ENCODE results near the gene PARP16. TPM values are rescaled to one million over a fixed set of nuclear protein-coding genes. Genes with fewer than 3 reads are reported as not detected.
A peak's percentile ranks its signal among the peaks of the same experiment; 100 is the strongest.

The PARP16 gene
- total and polyA plus RNA-seq, 9 of the 15 experiments (the other 6 are each of a cell fraction or from before 2014, with no cell fraction given), result 3.0 to 9.9 (median 5.8) TPM

GRCh38 chr15:65233696-65234095 is 53.0 kb downstream of the PARP16 start:
- CTCF ChIA-PET (ENCODE audit: low intra/inter-chr PET ratio), result no interaction called here
- intact Hi-C loops (cut with micrococcal nuclease) (no loop called here), in situ Hi-C loops (cut with MboI) (no loop called here)
- TF ChIP-seq HMGXB4 (CRISPR knock-in tag; IDR thresholded peaks at IDR 0.05) (no peak), ARNT (IDR thresholded peaks at IDR 0.05) (no peak), CEBPG (CRISPR knock-in tag; IDR thresholded peaks at IDR 0.05) (no peak), CEBPG (tag; conservative IDR thresholded peaks at IDR 0.05 in 1 of 2, IDR thresholded peaks at IDR 0.05 in 1 of 2) (peak; percentile 55 to 82), TCF3 (CRISPR knock-in tag; IDR thresholded peaks at IDR 0.05) (no peak), ZNF24 (IDR thresholded peaks at IDR 0.05) (no peak), CEBPB (tag; IDR thresholded peaks at IDR 0.05) (peak; percentile 92), RBM15 (IDR thresholded peaks at IDR 0.05; ENCODE audit: insufficient read depth, low read length) (no peak), RB1 (IDR thresholded peaks at IDR 0.05; ENCODE audit: low read depth) (no peak), MAZ (CRISPR knock-in tag; conservative IDR thresholded peaks at IDR 0.05 in 1 of 2, IDR thresholded peaks at IDR 0.05 in 1 of 2) (no peak), ZNF324 (CRISPR knock-in tag; IDR thresholded peaks at IDR 0.05) (no peak)
- TF ChIP-seq, protein P1, sequence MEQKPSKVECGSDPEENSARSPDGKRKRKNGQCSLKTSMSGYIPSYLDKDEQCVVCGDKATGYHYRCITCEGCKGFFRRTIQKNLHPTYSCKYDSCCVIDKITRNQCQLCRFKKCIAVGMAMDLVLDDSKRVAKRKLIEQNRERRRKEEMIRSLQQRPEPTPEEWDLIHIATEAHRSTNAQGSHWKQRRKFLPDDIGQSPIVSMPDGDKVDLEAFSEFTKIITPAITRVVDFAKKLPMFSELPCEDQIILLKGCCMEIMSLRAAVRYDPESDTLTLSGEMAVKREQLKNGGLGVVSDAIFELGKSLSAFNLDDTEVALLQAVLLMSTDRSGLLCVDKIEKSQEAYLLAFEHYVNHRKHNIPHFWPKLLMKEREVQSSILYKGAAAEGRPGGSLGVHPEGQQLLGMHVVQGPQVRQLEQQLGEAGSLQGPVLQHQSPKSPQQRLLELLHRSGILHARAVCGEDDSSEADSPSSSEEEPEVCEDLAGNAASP (IDR thresholded peaks at IDR 0.05), result no peak
- Histone ChIP-seq H3K9me1 (ENCODE audit: control insufficient read depth, insufficient read depth, low read length) (no peaks in the 10 kb centered on the region), H3K79me2 (ENCODE audit: control insufficient read depth, insufficient read depth, low read length) (no peaks in the 10 kb centered on the region), H3K36me3 (ENCODE audit: control insufficient read depth, insufficient read depth, low read length) (no peaks in the 10 kb centered on the region), H3K9ac (ENCODE audit: insufficient read depth in 1 of 2, low read depth in 2 of 2, low read length in 2 of 2) (no peak overlapping the region), H3K9me3 (replicated peaks; ENCODE audit: control insufficient read depth, insufficient read depth, low read depth, low read length) (no peaks in the 10 kb centered on the region), H3K4me2 (ENCODE audit: insufficient read depth, low read length) (no peak overlapping the region), H4K20me1 (replicated peaks; ENCODE audit: control insufficient read depth, insufficient read depth, low read length) (no peaks in the 10 kb centered on the region), H3K27ac (ENCODE audit: extremely low read depth, low read depth, low read length) (no peak overlapping the region), H3K4me1 (replicated peaks in 1 of 2; ENCODE audit: control insufficient read depth in 2 of 2, insufficient read depth in 2 of 2, low read length in 2 of 2) (peaks cover 3 to 13% of the 10 kb centered on the region in 2 experiments; a peak in 4 of 5 replicates), H3K27me3 (ENCODE audit: control insufficient read depth in 2 of 2, insufficient read depth in 2 of 2, low read length in 2 of 2) (no peaks in the 10 kb centered on the region), H3K4me3 (no peak overlapping the region), H2AFZ (ENCODE audit: low read depth, low read length) (no peak overlapping the region)
- ATAC-seq (no peak), FAIRE-seq (no peak), DNase-seq (ENCODE audit: extremely low read depth in 1 of 4, low spot score in 3 of 4) (no peak)
- BruUV-seq (replicated peaks), result no TSS peak
- WGBS (ENCODE audit: insufficient coverage, low coverage, missing lambda C conversion rate), result 43% methylated on average over 5 of the region's 5 CpGs
- POLR2A ChIA-PET, result interaction anchor here (1.0 to 1.1 kb wide), 3 partner anchors 12 to 64 kb away, joined by 4 read pairs; no protein-coding TSS in a partner anchor

Data from K562 (cell line).